ENCODE results near the gene KCNQ4.
A peak's percentile ranks its signal among the peaks of the same experiment; 100 is the strongest.

The KCNQ4 gene

GRCh38 chr1:40782371-40782956 is 1.1 kb upstream of the KCNQ4 start:
- TF ChIP-seq, protein P1, sequence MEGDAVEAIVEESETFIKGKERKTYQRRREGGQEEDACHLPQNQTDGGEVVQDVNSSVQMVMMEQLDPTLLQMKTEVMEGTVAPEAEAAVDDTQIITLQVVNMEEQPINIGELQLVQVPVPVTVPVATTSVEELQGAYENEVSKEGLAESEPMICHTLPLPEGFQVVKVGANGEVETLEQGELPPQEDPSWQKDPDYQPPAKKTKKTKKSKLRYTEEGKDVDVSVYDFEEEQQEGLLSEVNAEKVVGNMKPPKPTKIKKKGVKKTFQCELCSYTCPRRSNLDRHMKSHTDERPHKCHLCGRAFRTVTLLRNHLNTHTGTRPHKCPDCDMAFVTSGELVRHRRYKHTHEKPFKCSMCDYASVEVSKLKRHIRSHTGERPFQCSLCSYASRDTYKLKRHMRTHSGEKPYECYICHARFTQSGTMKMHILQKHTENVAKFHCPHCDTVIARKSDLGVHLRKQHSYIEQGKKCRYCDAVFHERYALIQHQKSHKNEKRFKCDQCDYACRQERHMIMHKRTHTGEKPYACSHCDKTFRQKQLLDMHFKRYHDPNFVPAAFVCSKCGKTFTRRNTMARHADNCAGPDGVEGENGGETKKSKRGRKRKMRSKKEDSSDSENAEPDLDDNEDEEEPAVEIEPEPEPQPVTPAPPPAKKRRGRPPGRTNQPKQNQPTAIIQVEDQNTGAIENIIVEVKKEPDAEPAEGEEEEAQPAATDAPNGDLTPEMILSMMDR (IDR thresholded peaks at IDR 0.05; ENCODE audit: borderline replicate concordance, control extremely low read depth, extremely low read depth, insufficient read depth, missing control alignments): no peak
- peak; percentile 15 for DNase-seq (ENCODE audit: low spot score)
- in situ Hi-C loops (cut with MboI; ENCODE audit: low sequenced_read_pairs, unreplicated experiment): no loop called here

DNA sequence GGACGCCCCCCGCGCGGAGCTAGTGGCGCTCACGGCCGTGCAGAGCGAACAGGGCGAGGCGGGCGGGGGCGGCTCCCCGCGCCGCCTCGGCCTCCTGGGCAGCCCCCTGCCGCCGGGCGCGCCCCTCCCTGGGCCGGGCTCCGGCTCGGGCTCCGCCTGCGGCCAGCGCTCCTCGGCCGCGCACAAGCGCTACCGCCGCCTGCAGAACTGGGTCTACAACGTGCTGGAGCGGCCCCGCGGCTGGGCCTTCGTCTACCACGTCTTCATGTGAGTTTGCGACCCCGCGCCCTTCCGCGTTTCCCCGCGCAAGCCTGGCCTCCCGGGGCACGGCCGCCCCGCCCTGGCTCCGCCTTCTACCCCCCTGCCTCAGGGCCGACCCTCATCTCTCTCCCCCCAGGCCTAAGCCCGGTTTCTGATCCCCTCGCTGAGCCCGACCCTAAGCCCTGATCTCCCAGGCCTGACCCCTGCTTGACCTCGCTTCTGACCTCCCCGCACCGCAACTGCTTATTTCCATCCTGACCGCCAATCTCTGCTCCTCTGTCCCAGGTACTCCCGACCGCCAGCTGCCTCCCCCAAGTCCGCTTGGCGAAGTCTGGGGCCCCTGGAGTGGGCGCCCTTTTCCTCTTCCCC is 669 bp downstream of the KCNQ4 start:
- in situ Hi-C loops (cut with MboI; ENCODE audit: low sequenced_read_pairs, unreplicated experiment): no loop called here
- TF ChIP-seq, protein P1 (IDR thresholded peaks at IDR 0.05; ENCODE audit: borderline replicate concordance, control extremely low read depth, extremely low read depth, insufficient read depth, missing control alignments): no peak
- DNase-seq (ENCODE audit: low spot score): peak; percentile 68

DNA sequence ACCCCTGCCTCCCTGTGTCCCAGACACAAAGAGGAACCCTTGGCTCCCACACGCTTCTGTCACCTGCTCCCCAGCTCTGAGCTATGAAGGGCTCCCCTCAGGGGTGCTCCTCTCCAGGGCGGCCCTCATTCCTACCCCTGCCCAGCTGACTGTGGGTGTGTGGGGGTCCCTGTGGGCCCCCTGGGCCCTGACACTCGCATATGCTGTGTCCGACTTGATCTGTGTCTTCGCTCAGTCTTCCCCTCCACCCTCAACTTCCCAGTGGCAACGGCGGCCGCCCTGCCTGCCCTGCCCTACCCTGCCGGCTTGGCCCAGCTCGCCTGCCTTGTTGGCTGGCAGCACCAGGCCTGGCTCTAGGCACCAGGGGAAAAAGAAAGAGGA is 1.2 kb downstream of the KCNQ4 start:
- in situ Hi-C loops (cut with MboI; ENCODE audit: low sequenced_read_pairs, unreplicated experiment): no loop called here
- peak; percentile 47 for DNase-seq (ENCODE audit: low spot score)
- TF ChIP-seq, protein P1 (IDR thresholded peaks at IDR 0.05; ENCODE audit: borderline replicate concordance, control extremely low read depth, extremely low read depth, insufficient read depth, missing control alignments): no peak

- in situ Hi-C loops (cut with MboI; ENCODE audit: low sequenced_read_pairs, unreplicated experiment): no loop called here
- TF ChIP-seq, protein P1 (IDR thresholded peaks at IDR 0.05; ENCODE audit: borderline replicate concordance, control extremely low read depth, extremely low read depth, insufficient read depth, missing control alignments): no peak
- peak; percentile 33 for DNase-seq (ENCODE audit: low spot score)
Measured at GRCh38 chr1:40785446-40785845, 1.9 kb downstream of the KCNQ4 start.

DNA sequence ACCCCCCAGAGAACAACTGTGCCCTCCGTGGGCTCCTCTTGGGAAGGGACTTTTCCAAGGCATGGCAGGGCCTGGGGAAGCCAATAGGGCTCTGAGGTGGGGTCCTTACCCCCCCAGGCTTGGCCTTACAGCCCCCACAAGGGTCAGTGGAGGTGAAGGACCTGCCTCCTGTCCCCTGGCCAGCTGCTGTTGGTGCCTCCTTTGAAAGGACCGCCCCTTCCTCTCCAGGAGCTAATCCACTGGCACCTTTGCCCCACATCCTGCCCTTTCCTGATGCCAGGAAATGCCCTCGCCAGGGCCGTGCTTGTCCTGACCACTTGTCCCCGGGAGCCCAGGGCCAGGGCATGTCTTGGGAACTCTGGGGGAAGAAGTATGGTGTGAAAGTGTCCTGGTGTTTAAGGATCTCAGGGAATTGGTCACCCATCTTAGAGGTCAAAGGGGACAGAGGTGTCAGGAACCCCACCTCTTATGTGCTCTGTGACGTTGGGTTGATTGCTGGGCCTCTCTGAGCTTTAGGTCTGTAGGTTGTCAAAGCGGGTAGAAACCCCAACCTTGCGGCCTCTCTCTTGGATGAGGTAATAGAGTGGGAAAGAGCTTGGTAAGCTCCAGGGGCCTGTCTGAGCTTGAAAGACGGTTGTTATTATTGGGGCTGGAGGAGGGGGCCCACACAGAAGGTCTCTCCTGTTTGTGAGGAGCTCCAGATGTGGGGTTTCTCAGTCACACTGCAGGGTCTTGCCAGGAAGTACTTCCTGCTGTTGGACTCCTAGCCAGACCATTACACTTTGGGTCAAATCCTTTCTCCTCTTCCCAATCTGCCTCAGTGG is 2.8 kb downstream of the KCNQ4 start:
- TF ChIP-seq, protein P1 (IDR thresholded peaks at IDR 0.05; ENCODE audit: borderline replicate concordance, control extremely low read depth, extremely low read depth, insufficient read depth, missing control alignments): no peak
- no peak for DNase-seq (ENCODE audit: low spot score)
- in situ Hi-C loops (cut with MboI; ENCODE audit: low sequenced_read_pairs, unreplicated experiment): no loop called here

DNA sequence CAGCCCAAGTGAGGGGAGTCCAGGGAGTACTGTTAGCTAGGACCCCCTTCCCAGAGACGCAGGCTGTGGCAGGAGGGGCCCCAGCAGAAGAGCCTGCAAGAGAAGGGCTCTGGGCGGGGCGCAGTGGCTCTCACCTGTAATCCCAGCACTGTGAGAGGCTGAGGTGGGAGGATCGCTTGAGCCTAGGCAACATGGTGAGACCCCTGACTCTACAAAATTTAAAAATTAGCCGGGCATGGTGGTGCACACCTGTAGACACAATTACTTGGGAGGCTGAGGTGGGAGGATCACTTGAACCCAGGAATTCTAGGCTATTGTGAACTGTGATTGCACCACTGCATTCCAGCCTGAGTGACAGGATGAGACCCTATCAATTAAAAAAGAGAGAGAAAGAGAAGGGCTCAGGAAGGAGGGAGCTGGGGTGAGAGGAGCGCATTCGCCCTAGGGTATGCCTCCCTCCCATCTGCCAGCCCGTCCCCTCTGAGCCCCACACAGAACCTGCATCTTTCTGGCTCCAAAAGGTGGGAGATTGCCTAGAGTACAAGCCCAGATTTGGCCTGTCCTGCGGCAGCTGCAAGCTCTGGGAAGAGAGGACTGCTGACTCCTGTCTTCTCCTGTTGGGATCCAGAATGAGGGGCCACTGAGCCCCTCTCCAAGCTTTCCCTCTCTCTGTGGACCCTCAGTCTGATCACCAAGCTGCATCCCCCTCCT is 3.6 kb downstream of the KCNQ4 start:
- peak; percentile 27 for DNase-seq (ENCODE audit: low spot score)
- in situ Hi-C loops (cut with MboI; ENCODE audit: low sequenced_read_pairs, unreplicated experiment): no loop called here
- TF ChIP-seq, protein P1 (IDR thresholded peaks at IDR 0.05; ENCODE audit: borderline replicate concordance, control extremely low read depth, extremely low read depth, insufficient read depth, missing control alignments): no peak

Measured in GM13976 (cell line).